GM12878 (cell line): Measurements from ENCODE around the gene ZMIZ1. TPM values are rescaled to one million over a fixed set of nuclear protein-coding genes. Genes with fewer than 3 reads are reported as not detected.
"Not testable (repeated sequence)": the region's sequence is repeated elsewhere in the genome, so short reads cannot be mapped to it uniquely, and the experiment has no call there.

Source experiments
- ATAC-seq: fragments of 200-7000 bp; cut with Tn5 transposase; 3 replicates; pipeline ENCODE4 v1.9.1; 2020; ENCODE audit warnings: mild to moderate bottlenecking, moderate library complexity
- BruUV-seq: library from RNA; stranded (reverse); fragments of 400-500 nt; replicated peaks from 2 replicates; lab custom pipeline; 2021; lab: Mats Ljungman, UMichigan
- CTCF ChIA-PET: fragments of 300-600 bp; sonication (Branson Sonifier 250); formaldehyde crosslinking; extraction: SDS; loops from one replicate; lab custom pipeline; 2021; ENCODE audit warnings: inconsistent platforms; lab: Yijun Ruan, JAX
- POLR2A ChIA-PET: fragments of 350-600 bp; formaldehyde crosslinking; extraction: SDS; loops from one replicate; lab custom pipeline; 2021; ENCODE audit warnings: inconsistent platforms; lab: Charles Lee
- RAD21 ChIA-PET: fragments of 300-600 bp; sonication (Branson Sonifier 250); formaldehyde crosslinking; loops from one replicate; lab custom pipeline; 2023; ENCODE audit warnings: antibody characterized with exemption; ENCODE audit not compliant: unreplicated experiment; lab: Charles Lee
- SMC1A ChIA-PET: fragments of 300-600 bp; sonication (Branson Sonifier 250); formaldehyde crosslinking; loops from one replicate; lab custom pipeline; 2023; ENCODE audit not compliant: unreplicated experiment, uncharacterized antibody; lab: Charles Lee
- DNase-seq: peaks from one replicate; pipeline ENCODE4 v3.0.0-alpha.2; 2011; ENCODE audit warnings: low read depth, low spot score
- FAIRE-seq: peaks from 3 replicates; lab custom pipeline; 2011; peaks lifted over from hg19 to GRCh38; lab: Jason Lieb, UNC
- H2AFZ ChIP-seq: 2 replicates; pipeline ENCODE4 v1.6.0; 2011; ENCODE audit warnings: low read depth, low read length, control low read depth; ENCODE audit not compliant: control insufficient read depth
- H3K27ac ChIP-seq: 2 replicates; pipeline ENCODE4 v1.5.1; 2011; ENCODE audit warnings: control low read depth; ENCODE audit not compliant: control insufficient read depth, insufficient read depth
- H3K27me3 ChIP-seq, 2 experiments: replicated peaks in 1 of 2; 2 replicates each; pipeline versions ENCODE4 v1.6.0 to v1.6.1; 2011; ENCODE audit warnings: low read length in 1 of 2; ENCODE audit not compliant: control insufficient read depth in 2 of 2, insufficient read depth in 2 of 2
- H3K36me3 ChIP-seq, 2 experiments: 2 replicates each; pipeline ENCODE4 v1.5.1; 2011; ENCODE audit warnings: low read length in 1 of 2; ENCODE audit not compliant: control insufficient read depth in 2 of 2, insufficient read depth in 2 of 2
- H3K4me1 ChIP-seq: 2 replicates; pipeline ENCODE4 v1.6.1; 2011; ENCODE audit warnings: mild to moderate bottlenecking, low read length, moderate library complexity, mixed read lengths; ENCODE audit not compliant: control insufficient read depth, insufficient read depth
- H3K4me2 ChIP-seq: 2 replicates; pipeline ENCODE4 v1.6.0; 2011; ENCODE audit warnings: control low read depth; ENCODE audit not compliant: control insufficient read depth, insufficient read depth
- H3K4me3 ChIP-seq: fragments of 200-600 bp; sonication (generic); 2 replicates; pipeline ENCODE4 v1.5.1; 2016
- H3K79me2 ChIP-seq: 2 replicates; pipeline ENCODE4 v1.6.0; 2011; ENCODE audit warnings: low read length; ENCODE audit not compliant: control insufficient read depth, insufficient read depth
- H3K9ac ChIP-seq: 2 replicates; pipeline ENCODE4 v1.8.0; 2011; ENCODE audit warnings: low read length, control low read depth, mixed read lengths; ENCODE audit not compliant: control insufficient read depth, insufficient read depth
- H3K9me3 ChIP-seq: replicated peaks from 3 replicates; pipeline ENCODE4 v1.5.1; 2011; ENCODE audit warnings: mild to moderate bottlenecking, low read length; ENCODE audit not compliant: control insufficient read depth, insufficient read depth
- H4K20me1 ChIP-seq: 2 replicates; pipeline ENCODE4 v1.6.0; 2011; ENCODE audit not compliant: control insufficient read depth, insufficient read depth
- MEF2B ChIP-seq: fragments of 450-650 bp; IDR thresholded peaks from 2 replicates; pipeline ENCODE4 v1.6.1; 2018; ENCODE audit warnings: mild to moderate bottlenecking, moderate library complexity; ENCODE audit not compliant: partially characterized antibody, poor library complexity, severe bottlenecking
- NRF1 ChIP-seq: conservative IDR thresholded peaks from 2 replicates; pipeline ENCODE4 v1.6.1; 2011; ENCODE audit warnings: mild to moderate bottlenecking, low read depth, low read length, improper control_type of control experiment
- ZBED1 ChIP-seq: IDR thresholded peaks from 2 replicates; pipeline ENCODE4 v1.6.1; 2016; ENCODE audit warnings: borderline replicate concordance
- WGBS: methylation state at CpG from one replicate; pipeline ENCODE4 v1.1.6; 2016; ENCODE audit warnings: low lambda C conversion rate; ENCODE audit not compliant: insufficient replicate concordance, insufficient coverage; ENCODE audit errors: missing lambda C conversion rate; 5-methylcytosine and 5-hydroxymethylcytosine counted together
- in situ Hi-C: fragments of 300-500 bp; cut with MboI; formaldehyde crosslinking; loops from 9 replicates; pipeline ENCODE4 v1.14.3; 2018; ENCODE audit warnings: mixed read lengths
- intact Hi-C: fragments of 100-400 bp; cut with micrococcal nuclease; formaldehyde crosslinking; loops from one replicate; pipeline ENCODE4 v1.14.2; 2022; ENCODE audit not compliant: unreplicated experiment
- polyA plus RNA-seq, 11 experiments: library from polyadenylated mRNA; depleted of rRNA in 4 of 11; unstranded in 6 of 11; stranded (reverse) in 5 of 11; fragments of >200 nt; fragmentation: Nextera tagmentation in 4 of 11; fragmentation: Illumina TruSeq in 1 of 11; extraction: Ambion mirVana in 4 of 11; extraction: Trizol in 1 of 11; gene quantifications; 1 replicate in 1 of 11; 2 replicates in 10 of 11; pipeline versions ENCODE4 v1.2.1 to v1.2.3, GENCODE V29; 2011 to 2016; ENCODE audit warnings: inconsistent platforms in 2 of 11, missing spikeins in 2 of 11, low read depth in 1 of 11
- total RNA-seq, 4 experiments: library from RNA; depleted of rRNA in 3 of 4; stranded (reverse); fragments of >200 nt in 3 of 4; fragmentation: Illumina TruSeq in 1 of 4; extraction: Trizol in 1 of 4; gene quantifications; 2 replicates each; pipeline versions ENCODE4 v1.2.1 to v1.2.3, GENCODE V29; 2013 to 2021
- TF ChIP-seq, protein P1 (sequence below): IDR thresholded peaks from 2 replicates; pipeline ENCODE4 v1.6.1; 2012; ENCODE audit warnings: improper control_type of control experiment, low read depth, low read length; ENCODE audit not compliant: insufficient replicate concordance

The ZMIZ1 gene
- total and polyA plus RNA-seq, 10 of the 15 experiments (the other 5 are each of a cell fraction or from before 2014, with no cell fraction given): 3.1 to 82.3 (median 14.9) TPM

DNA sequence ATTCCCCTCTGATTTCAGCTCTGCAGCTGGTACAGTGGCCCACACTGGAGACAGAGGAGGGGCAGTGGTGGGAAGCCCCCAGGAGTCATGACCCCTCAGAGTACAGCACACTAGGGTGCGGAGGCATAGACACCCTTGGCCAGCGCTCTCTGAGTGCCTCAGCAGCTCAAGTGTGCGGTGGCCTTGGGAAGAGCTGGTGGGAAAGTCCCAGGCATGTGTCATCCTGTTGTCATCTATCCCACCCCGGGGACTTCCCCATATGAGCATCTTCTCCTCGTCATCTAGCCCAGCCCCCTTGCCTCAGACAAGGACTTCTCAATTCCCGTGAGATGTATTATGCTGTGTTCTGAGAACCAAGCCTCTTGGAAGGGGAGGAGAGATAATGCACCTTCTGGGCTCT is 262.9 kb downstream of the ZMIZ1 start (continued):
- TF ChIP-seq MEF2B: peak; percentile 78
- TF ChIP-seq, all 136 proteins: peak for 32

DNA sequence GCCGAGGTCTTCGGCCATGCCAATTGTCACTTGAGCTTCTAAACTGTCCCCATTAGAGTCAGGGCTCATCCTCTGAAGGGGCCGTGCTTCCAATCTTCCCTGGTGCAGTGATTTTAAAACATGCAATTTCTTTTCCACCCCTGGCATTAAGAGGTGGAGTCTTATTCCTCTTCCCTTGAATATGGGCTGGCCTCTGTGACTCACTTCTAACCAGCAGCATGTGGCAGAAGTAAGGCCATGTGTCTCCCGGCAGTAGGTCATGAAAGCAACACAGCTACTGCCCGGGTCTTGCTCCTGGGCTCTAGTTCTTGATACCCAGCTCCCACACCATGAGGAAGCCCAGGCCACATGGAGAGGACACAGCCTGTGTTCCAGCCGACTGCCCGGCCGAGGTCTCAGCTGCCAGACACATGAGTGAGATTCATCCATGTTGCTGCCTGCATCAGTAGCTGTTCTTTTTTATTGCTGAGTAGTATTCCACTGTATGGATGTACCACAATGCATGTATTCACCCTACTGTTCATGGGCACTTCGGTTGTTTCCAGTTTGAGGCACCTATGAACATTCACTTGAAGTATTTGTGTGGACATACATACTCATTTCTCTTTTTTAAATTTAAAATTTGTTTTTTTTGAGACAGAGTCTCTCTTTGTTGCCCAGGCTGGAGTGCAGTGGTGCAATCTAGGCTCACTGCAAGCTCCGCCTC is 264.0 kb downstream of the ZMIZ1 start:
- intact Hi-C loops, H3K9me3 ChIP-seq, H2AFZ ChIP-seq, H3K36me3 ChIP-seq, H3K4me3 ChIP-seq, H3K27ac ChIP-seq, FAIRE-seq, H3K4me2 ChIP-seq, ATAC-seq, H3K79me2 ChIP-seq, BruUV-seq, H4K20me1 ChIP-seq, H3K27me3 ChIP-seq, DNase-seq, H3K9ac ChIP-seq, in situ Hi-C loops: not testable (repeated sequence)
- H3K4me1 ChIP-seq: peaks cover 11% of the 10 kb centered on the region
- ChIA-PET CTCF (interaction anchor here (1.1 to 2.9 kb wide), 3 partner anchors 8 to 14 kb away, joined by 3 to 27 read pairs (median 3); partner anchors contain the start of gene PPIF), POLR2A (interaction anchor here (1.1 kb wide), 1 partner anchor 15 kb away, joined by 3 read pairs; no protein-coding TSS in a partner anchor), RAD21 (interaction anchor here (1.1 to 2.4 kb wide), 5 partner anchors 12 to 89 kb away, joined by 4 to 7 read pairs (median 5); partner anchors contain the start of gene PPIF), SMC1A (interaction anchor here (1.1 to 2.5 kb wide), 3 partner anchors 11 to 16 kb away, joined by 3 to 17 read pairs (median 16); no protein-coding TSS in a partner anchor)
- WGBS: 94% methylated on average over 2 of the region's 10 CpGs

DNA sequence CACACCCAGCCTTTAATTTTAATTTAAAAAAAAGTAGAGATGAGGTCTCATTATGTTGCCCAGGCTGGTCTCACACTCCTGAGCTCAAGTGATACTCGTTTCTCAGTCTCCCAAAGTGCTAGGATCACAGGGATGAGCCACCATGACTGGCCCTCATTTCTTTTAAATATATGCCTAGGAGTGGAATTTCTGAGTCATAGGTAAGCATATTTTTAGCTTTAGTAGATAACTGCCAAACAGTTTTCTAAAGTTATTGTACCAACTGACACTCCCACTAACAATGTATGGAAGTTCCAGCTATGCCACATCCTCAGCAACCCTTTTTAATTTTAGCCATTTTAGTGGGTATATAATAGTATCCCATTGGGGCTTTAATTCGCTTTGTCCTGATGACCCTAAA is 264.7 kb downstream of the ZMIZ1 start:
- ATAC-seq (no peak), FAIRE-seq (no peak), DNase-seq (no peak)
- ChIA-PET SMC1A (interaction anchor here (2.0 to 2.5 kb wide), 3 partner anchors 11 to 17 kb away, joined by 5 to 16 read pairs (median 14); no protein-coding TSS in a partner anchor), POLR2A (interaction anchor here (1.1 to 2.7 kb wide), 4 partner anchors 11 to 47 kb away, joined by 3 to 15 read pairs (median 7); partner anchors contain the start of gene PPIF), RAD21 (interaction anchor here (1.1 to 2.4 kb wide), 3 partner anchors 12 to 89 kb away, joined by 4 to 6 read pairs (median 4); partner anchors contain the start of gene PPIF), CTCF (interaction anchor here (1.1 to 2.9 kb wide), 3 partner anchors 9 to 13 kb away, joined by 3 to 27 read pairs (median 3); partner anchors contain the start of gene PPIF)
- TF ChIP-seq, protein P1, sequence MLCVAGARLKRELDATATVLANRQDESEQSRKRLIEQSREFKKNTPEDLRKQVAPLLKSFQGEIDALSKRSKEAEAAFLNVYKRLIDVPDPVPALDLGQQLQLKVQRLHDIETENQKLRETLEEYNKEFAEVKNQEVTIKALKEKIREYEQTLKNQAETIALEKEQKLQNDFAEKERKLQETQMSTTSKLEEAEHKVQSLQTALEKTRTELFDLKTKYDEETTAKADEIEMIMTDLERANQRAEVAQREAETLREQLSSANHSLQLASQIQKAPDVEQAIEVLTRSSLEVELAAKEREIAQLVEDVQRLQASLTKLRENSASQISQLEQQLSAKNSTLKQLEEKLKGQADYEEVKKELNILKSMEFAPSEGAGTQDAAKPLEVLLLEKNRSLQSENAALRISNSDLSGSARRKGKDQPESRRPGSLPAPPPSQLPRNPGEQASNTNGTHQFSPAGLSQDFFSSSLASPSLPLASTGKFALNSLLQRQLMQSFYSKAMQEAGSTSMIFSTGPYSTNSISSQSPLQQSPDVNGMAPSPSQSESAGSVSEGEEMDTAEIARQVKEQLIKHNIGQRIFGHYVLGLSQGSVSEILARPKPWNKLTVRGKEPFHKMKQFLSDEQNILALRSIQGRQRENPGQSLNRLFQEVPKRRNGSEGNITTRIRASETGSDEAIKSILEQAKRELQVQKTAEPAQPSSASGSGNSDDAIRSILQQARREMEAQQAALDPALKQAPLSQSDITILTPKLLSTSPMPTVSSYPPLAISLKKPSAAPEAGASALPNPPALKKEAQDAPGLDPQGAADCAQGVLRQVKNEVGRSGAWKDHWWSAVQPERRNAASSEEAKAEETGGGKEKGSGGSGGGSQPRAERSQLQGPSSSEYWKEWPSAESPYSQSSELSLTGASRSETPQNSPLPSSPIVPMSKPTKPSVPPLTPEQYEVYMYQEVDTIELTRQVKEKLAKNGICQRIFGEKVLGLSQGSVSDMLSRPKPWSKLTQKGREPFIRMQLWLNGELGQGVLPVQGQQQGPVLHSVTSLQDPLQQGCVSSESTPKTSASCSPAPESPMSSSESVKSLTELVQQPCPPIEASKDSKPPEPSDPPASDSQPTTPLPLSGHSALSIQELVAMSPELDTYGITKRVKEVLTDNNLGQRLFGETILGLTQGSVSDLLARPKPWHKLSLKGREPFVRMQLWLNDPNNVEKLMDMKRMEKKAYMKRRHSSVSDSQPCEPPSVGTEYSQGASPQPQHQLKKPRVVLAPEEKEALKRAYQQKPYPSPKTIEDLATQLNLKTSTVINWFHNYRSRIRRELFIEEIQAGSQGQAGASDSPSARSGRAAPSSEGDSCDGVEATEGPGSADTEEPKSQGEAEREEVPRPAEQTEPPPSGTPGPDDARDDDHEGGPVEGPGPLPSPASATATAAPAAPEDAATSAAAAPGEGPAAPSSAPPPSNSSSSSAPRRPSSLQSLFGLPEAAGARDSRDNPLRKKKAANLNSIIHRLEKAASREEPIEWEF: no peak
- TF ChIP-seq ZBED1 (no peak), NRF1 (no peak)
- no peak overlapping the region for H2AFZ ChIP-seq
- WGBS: 48% methylated on average over 2 of the region's 2 CpGs
- H4K20me1 ChIP-seq: no peaks in the 10 kb centered on the region
- H3K4me2 ChIP-seq: no peak overlapping the region
- H3K36me3 ChIP-seq: no peaks in the 10 kb centered on the region
- H3K9ac ChIP-seq: no peak overlapping the region
- H3K27me3 ChIP-seq: no peaks in the 10 kb centered on the region
- no peaks in the 10 kb centered on the region; the same call in 2 of the 3 replicates for H3K9me3 ChIP-seq
- H3K79me2 ChIP-seq: no peaks in the 10 kb centered on the region
- no TSS peak for BruUV-seq
- intact Hi-C loops (no loop called here), in situ Hi-C loops (no loop called here)
- no peak overlapping the region for H3K4me3 ChIP-seq
- no peak overlapping the region for H3K27ac ChIP-seq
- H3K4me1 ChIP-seq: peaks cover 11% of the 10 kb centered on the region
